ENCODE measurements around the gene SAP30BP.

GRCh38 chr17:75634376-75634740 is 32.8 kb upstream of the SAP30BP start:
- no peak for TF ChIP-seq POLR2A (IDR thresholded peaks at IDR 0.05)
- no peak for TF ChIP-seq POLR2AphosphoS5 (IDR thresholded peaks at IDR 0.05)
- TF ChIP-seq CTCF (IDR thresholded peaks at IDR 0.05), result no peak

Measured in suprapubic skin (tissue), 4 donors.